22Rv1 (cell line): ENCODE data around the gene ZNHIT3.

Experiments
- ZFX ChIP-seq: fragments of 450-650 bp; IDR thresholded peaks from 2 replicates; pipeline ENCODE4 v1.6.1; 2017; ENCODE audit warnings: antibody characterized with exemption, borderline replicate concordance
- TF ChIP-seq, protein P1 (sequence below): fragments of 450-650 bp; IDR thresholded peaks from 2 replicates; pipeline ENCODE4 v1.5.1; 2017; ENCODE audit warnings: mild to moderate bottlenecking

DNA sequence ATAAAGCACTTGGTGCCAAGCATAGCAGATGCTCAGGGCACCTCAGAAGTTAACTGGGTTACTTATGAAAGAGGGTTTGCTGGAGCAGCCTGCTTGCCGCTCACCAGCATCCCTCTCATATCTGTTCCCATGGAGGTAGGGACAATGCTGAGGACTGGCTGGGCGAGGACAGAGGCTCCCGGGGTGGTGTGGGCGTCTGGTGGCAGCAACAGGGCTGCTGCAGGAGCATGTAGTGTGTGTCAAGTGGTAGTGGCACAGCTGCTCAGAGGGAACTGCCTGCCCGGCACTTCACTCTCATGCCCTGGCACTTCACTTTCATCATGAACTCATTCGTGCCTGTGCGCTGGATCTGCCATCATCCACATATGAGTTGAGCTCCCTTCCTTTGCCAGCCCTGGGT is 26.9 kb upstream of the ZNHIT3 start:
- TF ChIP-seq, protein P1, sequence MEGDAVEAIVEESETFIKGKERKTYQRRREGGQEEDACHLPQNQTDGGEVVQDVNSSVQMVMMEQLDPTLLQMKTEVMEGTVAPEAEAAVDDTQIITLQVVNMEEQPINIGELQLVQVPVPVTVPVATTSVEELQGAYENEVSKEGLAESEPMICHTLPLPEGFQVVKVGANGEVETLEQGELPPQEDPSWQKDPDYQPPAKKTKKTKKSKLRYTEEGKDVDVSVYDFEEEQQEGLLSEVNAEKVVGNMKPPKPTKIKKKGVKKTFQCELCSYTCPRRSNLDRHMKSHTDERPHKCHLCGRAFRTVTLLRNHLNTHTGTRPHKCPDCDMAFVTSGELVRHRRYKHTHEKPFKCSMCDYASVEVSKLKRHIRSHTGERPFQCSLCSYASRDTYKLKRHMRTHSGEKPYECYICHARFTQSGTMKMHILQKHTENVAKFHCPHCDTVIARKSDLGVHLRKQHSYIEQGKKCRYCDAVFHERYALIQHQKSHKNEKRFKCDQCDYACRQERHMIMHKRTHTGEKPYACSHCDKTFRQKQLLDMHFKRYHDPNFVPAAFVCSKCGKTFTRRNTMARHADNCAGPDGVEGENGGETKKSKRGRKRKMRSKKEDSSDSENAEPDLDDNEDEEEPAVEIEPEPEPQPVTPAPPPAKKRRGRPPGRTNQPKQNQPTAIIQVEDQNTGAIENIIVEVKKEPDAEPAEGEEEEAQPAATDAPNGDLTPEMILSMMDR: no peak
- TF ChIP-seq ZFX: no peak
